CD1c-positive myeloid dendritic cell (primary cell): Measurements from ENCODE around the gene CDK9.
A peak's percentile ranks its signal among the peaks of the same experiment; 100 is the strongest.

Source experiments
- DNase-seq: peaks from one replicate; pipeline ENCODE4 v3.0.0-alpha.2; 2016; ENCODE audit errors: extremely low spot score

The CDK9 gene

DNA sequence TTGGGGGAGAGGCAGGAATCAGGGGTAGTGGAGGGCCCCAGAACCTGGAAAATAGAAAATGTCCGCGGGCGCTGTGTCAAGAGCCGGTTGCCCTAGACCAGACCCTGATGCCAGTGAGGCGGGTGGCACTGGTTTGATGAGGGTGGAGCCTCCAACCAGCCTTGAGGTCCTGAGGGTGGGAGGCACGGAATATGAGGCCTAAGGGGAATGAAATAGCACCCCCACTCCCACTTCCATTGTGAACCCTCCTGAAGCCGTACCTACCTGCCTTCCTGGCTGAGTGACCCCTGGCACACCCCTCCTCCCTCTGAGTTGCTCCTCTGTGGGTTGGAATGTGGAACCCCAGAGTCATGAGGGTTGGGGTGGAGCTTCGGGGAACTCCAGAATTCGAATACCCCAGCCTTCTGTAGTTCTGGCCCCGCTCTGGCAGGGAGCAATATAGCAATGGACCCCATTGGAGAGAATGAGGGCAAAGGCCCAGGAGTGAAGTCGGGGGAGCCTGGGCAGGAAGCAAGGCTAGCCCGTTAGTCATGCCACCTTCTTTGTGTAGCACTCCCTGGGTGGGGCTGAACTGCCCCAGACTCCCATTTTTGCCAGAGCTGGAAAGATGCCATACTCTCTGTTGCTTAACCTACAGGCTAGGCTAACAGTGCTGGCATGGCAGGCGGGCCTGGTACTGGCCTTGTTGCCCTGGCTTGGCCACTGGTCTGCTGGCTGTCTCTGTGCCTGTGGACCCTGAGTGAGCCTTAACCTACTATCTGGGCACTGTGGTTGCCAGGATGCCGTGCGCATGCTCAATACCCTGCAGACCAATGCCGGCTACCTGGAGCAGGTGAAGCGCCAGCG is 17.9 kb downstream of the CDK9 start:
- DNase-seq: peak; percentile 36

DNA sequence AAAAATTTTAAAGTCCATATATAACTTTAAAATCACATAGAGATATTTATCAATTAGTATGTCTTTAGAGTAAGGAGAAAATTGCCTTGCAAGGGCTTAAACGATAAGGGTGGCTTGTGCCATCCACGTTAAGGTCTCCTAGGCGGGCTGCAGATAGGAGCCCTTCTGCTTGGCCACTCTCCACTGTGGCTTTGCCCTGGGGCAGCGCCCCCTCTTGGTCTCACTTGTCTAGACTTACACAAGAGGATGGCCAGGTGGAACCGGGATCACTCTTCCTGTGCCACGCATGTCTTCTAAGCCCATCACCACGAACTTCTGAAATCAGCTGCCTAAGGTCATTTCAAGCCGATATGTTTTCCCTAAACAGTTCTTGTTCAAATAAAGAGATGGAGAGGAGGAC is 19.8 kb downstream of the CDK9 start:
- peak; percentile 28 for DNase-seq

DNA sequence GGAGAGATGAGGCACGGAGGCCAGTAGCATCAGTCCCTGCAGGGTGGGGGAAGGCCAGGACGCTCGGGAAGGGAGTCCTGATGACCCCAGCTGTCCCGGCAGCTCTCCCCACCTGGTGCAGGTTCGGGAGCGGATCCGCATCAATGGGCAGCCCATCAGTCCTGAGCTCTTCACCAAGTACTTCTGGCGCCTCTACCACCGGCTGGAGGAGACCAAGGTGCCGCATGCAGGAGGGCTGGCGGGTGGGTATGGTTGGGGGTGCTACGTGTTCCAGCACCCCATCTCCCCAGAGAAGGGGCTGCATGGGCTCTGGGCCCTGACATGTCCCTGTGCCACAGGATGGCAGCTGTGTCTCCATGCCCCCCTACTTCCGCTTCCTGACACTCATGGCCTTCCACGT is 21.0 kb downstream of the CDK9 start:
- DNase-seq: no peak

DNA sequence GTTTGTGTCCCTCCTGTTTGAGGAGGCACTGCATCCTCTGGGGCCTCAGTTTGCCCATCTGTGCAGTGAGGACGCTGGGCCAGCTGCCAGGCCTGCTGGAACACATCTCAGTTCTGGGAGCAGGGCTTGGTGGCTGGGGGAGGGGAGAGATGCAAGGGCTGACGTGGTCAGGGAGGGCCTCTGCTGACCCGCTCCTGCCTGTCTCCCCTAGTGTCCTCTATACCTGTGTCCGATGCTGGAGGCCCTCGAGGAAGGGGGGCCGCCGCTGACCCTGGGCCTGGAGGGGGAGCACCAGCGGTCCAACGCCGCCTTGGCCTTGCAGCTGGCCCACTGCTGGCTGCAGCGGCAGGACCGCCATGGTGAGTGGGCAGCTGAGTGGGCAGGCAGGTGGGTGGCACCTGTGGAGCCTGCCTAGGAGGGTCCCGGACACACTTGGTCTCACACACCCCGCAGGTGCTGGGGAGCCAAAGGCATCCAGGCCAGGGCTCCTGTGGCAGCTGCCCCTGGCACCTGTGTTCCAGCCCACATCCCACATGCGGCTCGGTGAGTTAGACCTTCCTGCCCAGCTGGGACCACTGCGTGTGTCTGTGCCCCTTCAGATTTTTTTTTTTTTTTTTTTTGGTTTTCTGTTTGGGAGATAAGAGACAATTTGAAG is 22.6 kb downstream of the CDK9 start:
- DNase-seq: no peak

DNA sequence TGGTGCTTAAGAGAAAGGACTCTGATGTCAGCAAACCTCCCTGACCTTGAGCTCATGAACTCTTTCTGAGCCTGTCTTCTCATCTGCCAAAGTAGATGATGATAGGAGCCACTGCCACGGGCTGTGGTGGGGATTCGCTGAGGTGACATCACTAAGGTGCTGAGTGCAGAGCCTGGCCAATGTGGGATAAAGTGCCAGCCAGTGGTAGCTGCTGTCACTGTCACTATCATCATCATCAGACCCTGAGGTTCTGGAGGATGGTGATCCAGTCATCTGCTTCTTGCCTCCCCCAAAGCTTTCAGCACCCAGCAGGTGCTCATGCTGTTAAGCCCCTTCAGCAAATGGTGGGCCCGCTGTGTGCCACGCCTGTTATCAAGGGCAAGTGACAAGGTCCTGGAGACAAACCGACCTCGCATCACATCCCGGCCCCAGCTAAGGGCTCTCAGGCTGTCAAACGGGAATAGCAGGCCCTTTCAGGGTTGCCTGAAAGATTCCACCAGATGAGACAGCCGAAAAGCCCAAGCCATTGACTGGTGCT is 23.2 kb downstream of the CDK9 start:
- DNase-seq: no peak

DNA sequence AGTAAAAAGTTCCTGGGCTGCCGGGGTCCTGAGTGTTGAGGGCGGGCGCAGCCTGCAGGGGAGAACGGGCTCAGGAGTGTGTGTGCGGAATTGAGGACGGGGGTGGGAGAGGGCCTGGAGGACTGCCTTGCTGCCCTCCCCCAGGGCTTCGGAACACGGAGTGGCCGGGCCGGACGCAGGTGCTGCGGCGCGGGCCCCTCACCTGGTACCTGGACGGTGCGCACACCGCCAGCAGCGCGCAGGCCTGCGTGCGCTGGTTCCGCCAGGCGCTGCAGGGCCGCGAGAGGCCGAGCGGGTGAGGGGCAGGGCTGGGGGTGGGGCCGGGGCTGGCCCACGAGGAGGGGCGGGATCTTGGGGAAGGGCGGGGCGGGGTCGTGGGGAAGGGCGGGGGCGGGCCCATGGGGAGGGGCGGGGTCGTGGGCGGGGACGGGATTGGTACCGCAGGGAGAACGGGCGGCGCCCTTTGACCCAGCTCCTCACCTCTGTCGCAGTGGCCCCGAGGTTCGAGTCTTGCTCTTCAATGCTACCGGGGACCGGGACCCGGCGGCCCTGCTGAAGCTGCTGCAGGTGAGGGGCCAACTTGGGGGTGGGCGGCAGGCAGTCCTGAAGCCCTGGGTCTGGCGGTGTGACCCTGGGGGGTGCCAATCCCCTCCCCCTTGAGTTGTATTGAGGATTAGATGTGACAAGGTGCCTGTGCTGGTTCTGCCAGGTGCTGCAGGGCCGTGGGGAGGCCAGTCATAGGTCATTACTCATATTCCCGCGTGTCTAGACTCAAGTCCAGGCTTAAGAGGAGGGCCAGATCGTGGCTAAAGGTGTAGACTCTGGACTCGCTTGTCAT is 23.9 kb downstream of the CDK9 start:
- DNase-seq: peak; percentile 10

DNA sequence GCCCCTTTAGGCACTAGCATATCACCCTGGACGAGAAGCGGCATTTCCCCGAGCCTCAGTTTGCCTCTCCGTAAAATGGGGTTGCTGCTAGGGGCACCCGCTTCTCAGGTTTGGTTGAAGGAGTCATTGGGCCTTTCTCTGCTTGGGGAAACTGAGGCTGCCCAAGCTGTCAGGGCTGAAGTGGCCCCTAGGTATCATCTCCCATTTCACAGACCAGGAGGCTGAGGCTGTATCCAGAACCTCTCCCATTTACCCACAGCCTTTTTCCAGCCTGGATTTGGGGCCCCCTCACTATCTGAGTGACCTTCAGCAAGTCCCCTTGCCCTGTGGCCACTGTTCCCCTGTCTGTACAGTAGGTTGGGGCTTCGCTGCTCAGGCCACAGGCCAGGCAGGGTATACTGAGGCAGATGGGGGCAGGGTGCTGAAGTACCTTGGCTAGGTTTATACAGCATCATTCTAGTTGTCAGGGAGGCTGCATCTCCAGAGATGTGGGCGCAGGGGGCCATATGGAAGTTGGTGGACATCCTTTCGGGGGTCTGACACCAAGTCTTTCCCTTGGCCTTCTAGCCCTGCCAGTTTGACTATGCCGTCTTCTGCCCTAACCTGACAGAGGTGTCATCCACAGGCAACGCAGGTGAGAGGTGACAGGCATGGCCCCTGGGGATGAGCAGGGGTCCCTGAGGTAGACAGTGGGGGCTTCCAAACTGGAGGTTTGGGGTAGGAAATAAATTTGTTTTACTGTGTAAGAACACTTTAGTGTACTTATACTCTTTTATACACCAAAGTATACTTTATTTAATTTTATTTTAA is 24.7 kb downstream of the CDK9 start:
- DNase-seq: no peak

DNA sequence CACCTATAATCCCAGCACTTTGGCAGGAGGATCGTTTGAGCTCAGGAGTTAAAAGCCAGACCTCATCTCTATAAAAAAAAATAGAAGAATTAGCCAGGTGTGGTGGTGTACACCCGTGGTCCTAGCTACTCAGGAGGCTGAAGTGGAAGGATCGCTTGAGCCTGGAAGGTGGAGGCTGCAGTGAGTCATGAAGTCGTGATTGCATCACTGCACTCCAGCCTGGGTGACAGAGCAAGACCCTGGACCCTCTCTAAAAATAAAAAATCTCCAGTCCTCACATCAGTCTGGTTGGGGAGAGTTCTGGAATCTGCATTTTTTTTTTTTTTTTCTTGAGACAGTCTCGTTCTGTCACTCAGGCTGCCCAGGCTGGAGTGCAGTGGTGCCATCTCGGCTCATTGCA is 26.2 kb downstream of the CDK9 start:
- DNase-seq: no peak

DNA sequence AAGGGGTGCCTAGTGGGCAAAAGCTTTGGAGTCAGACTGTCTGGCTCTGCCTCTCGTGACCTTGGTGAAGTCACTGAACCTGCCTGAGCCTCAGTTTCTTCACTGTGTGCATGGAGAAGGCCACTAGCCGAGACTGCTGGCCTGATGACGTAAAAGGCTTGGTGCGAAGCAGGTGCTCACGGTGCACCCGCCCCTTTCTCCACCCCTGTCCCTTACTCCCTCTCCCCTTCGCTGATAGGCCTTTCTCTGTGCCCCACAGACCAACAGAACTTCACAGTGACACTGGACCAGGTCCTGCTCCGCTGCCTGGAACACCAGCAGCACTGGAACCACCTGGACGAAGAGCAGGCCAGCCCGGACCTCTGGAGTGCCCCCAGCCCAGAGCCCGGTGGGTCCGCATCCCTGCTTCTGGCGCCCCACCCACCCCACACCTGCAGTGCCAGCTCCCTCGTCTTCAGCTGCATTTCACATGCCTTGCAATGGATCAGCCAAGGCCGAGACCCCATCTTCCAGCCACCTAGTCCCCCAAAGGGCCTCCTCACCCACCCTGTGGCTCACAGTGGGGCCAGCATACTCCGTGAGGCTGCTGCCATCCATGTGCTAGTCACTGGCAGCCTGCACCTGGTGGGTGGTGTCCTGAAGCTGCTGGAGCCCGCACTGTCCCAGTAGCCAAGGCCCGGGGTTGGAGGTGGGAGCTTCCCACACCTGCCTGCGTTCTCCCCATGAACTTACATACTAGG is 27.3 kb downstream of the CDK9 start:
- no peak for DNase-seq

DNA sequence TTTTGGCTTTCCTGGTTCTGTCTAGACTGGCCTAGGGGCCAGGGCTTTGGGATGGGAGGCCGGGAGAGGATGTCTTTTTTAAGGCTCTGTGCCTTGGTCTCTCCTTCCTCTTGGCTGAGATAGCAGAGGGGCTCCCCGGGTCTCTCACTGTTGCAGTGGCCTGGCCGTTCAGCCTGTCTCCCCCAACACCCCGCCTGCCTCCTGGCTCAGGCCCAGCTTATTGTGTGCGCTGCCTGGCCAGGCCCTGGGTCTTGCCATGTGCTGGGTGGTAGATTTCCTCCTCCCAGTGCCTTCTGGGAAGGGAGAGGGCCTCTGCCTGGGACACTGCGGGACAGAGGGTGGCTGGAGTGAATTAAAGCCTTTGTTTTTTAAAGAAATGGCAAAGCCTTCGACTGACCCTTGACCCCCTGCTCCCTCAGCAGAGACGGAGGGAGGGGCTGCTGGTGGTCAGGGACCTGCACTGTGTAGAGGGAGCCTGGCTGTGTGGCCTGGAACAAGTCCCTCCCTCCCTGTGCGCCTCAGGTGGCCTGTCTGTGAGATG is 27.9 kb downstream of the CDK9 start:
- DNase-seq: no peak

DNA sequence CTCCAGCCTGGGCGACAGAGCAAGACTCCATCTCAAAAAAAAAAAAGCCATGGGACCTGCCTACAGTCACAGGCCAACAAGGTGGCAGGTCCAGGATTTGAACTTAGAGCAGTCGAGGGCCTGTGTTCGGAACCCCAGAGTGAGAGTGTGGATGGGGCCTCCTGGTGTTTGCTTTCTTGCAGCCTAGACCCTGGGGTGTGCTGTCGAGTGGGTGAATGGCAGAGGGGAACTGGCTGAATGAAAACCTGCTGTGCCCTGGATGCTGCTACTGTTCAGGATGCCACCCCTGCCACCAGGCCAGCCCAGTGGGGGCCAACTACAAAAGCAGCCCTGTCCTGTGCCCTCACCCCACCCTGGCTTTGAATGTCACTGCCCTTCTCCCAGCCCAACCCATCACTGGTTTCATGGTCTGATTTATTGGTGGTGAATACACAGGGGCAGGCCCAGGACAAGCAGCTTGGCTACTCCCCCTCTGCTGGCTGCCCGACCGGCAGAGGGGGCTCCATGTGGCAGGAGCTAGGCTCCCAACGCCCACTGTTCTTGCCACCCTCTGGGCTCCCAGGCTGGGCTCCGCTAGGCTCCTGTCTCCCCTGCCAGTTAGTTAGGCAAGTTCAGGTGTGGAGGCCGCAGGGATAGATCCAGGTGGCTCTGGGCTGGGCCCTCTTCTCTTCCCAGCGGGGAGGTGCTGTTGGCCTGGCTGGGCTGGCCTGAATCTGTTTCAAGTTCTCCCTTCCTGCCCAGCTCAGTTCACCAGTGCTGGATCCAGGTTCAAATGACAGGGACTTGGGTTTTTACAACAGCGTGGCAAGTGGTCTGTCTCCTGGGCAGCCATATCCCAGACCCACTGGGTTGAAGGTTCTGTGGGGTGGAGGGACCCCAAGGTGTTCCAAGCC is 29.0 kb downstream of the CDK9 start:
- DNase-seq: no peak

DNA sequence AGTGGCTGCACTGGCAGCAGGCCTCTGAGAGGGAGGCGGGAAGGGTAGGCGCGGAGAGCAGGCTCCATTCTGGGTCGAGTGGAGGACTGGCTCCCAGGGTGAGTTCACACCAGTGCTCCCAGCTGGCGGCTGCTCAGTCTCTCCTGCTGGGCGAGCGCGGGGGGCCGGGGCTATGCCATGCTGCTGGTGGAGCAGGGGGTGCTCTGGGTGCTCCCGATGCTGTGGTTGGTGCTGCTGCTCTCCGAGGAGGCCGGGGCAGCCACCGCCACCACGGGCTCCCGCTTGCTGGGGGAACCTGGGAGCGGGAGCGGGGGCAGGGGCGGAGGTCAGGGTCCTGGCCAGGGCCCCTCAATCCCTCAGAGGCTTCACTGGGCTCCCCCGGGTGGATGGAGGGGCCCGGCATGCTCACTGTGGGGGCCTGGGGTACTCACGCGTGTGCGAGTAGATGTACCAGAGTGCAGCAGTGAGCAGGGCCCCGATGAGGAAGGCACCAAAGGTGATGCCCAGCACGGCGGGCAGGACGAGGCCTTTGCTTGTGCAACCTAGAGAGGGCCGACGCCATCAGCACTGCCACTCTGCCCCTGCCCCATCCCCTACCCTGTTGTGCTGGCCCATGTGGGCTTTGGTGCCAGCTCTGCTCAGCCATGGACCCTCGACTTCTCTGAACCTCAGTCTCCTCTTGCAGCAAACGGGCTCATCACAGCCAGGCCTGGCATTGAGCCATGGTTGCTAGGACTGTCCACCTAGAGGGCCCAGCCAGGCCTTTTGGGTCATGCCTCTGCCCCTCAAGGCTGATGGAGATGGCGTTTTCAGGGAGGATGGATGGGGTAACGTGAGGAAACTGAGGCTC is 29.9 kb downstream of the CDK9 start:
- no peak for DNase-seq

DNA sequence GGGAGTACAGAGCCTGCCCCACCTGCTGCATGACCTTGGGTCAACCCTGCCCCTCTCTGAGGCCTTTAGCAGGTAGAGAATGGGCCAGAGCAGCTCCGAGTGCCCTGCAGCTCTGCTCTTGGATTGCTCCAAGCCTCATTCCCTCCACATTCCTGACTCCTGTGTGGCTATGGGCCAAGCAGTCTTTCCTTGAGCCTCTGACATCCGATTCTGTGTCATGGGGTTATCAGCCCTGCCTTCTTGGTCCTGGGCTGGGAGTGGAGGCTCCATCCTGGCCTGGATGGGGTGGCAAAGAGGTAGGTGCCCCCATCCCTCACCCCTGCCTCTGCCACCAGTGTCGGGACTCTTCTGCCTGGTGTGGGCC is 30.5 kb downstream of the CDK9 start:
- DNase-seq: no peak

DNA sequence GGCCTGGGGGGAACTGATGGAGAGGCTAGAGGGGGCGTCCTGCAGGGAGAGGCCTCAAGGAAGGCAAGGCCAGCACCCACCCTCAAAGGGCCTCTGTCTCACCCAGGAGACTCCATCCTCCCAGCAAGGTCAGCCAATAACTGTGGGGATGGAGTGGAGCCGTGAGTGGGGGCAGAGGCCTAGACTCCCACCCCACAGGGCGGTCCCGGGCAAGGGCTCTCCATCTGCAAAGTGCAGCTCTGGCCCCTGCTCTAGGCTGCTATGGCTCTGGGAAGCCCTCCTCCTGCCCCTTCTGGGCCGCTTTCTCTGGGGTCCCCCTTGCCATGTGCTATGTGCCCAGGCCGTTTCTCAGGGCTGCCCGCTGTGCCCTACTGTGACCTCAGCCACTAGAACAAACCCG is 30.9 kb downstream of the CDK9 start:
- no peak for DNase-seq

DNA sequence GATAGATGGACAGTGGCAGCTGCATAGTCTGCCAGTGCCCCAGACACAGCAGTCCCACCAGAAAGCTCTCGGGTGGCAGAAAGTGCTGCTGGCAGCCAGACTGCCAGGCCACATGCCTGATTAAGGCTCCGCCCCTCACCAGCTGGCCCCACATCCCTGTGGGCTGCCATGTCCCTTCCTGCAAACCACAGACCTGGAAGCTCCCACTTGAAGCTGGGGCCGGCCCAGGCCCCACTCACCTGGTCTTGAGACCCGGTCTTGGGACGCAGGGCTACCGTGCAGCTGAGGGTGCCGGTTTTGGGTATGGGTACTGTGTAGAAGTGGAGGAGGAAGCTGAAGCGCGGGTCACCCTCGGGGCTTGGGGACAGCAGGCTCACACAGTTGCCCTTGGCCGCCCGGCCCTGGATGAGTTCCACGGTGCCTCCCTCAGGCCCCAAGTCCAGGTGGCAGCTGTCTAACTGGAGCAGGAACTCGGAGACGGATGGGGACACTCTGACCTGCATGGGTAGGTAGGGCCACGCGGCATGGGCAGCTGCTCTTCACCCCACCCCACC is 32.1 kb downstream of the CDK9 start:
- no peak for DNase-seq

DNA sequence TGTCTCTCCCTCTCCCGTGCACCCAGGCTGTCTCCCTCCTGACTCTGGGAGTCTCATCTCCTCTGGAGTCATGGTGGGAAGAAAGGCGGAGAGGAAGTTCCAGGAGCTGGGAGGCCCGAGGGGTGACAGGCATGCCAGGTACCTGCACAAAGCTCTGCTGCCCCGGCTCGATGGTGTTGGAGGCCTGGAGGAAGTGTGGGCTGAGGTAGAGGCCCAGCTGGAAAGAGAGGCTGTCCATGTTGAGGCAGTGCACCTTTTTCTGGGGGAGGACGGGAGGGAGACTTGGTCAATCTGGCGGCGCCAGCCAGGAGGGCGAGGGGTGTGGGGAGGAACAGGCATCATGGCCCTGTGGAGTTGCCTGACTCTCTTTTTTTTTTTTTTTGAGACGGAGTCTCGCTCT is 32.7 kb downstream of the CDK9 start:
- no peak for DNase-seq

DNA sequence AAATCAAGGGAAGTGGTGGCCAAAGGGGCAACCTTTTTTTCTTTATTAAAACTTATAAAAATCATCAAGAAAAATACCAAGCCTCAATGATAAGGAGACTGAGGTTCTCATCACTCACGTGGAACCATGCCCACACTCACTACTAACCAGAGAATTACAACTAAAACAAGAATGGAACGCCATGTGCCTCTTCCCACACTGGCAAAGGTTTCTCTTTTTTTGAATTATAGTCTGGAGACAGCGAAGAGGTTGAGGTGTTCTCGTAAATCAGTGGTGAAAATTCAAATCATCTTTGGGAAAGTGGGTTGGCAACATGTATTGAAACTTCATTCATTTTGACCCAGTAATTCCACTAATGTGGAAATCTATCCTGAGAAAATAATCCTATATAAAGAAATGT is 36.3 kb downstream of the CDK9 start:
- no peak for DNase-seq

DNA sequence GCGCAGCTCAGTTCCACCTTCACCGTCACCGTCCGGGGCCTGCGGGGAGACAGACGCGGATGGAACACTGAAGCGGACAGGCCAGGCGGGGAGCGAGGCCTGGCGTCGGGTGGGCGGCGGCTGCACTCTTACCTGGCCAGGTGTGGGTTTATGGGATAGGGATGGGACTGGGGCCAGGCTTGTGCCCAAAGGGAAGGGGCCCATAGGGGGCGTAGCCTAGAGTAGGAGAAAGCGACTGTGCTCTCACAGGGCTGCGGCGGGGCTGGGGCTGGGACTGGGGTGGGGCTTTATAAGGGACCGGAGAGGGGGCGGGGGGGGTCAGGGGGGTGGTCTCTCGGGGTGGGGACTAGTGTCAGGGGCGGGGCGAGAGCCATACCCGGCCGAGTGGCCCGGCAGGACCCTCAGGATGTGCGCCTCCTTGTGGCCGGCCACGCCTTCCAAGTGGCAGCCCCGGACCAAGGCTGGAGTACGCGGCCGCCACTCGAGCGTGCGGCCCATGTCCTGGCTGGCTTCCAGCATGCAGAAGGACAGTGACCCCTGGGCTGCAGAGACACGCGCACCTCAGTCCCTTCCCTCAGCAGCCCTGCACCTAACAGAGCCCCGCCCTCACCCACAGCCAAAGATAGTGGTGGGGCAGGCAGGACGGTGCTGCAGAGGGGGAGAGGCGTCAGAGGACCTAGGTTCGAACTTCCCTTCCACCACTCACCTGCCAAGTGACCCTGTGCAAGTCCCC is 39.7 kb downstream of the CDK9 start:
- no peak for DNase-seq
